GM23248 (cell line): ENCODE data around the gene LDB2. TPM values are rescaled to one million over a fixed set of nuclear protein-coding genes. Genes with fewer than 3 reads are reported as not detected.

Experiments
- DNase-seq: peaks from one replicate; pipeline ENCODE4 v3.0.0-alpha.2; 2015
- H2AFZ ChIP-seq: fragments of 200-600 bp; sonication (generic); 2 replicates; pipeline ENCODE4 v1.6.1; 2016; ENCODE audit warnings: antibody characterized with exemption
- H3F3A ChIP-seq: fragments of 200-600 bp; sonication (generic); 2 replicates; pipeline ENCODE4 v1.6.1; 2016; ENCODE audit warnings: mild to moderate bottlenecking, antibody characterized with exemption, mixed run types; ENCODE audit not compliant: insufficient read depth
- H3K27ac ChIP-seq: fragments of 200-600 bp; sonication (generic); 2 replicates; pipeline ENCODE4 v1.5.1; 2016; ENCODE audit warnings: mild to moderate bottlenecking
- H3K27me3 ChIP-seq: fragments of 200-600 bp; sonication (generic); replicated peaks from 2 replicates; pipeline ENCODE4 v1.6.1; 2016; ENCODE audit warnings: mild to moderate bottlenecking; ENCODE audit not compliant: insufficient read depth
- H3K36me3 ChIP-seq: fragments of 200-600 bp; sonication (generic); 2 replicates; pipeline ENCODE4 v1.6.1; 2016; ENCODE audit warnings: low read depth, mild to moderate bottlenecking
- H3K4me1 ChIP-seq: fragments of 200-600 bp; sonication (generic); 2 replicates; pipeline ENCODE4 v1.6.1; 2016; ENCODE audit warnings: mild to moderate bottlenecking; ENCODE audit not compliant: insufficient read depth
- H3K4me2 ChIP-seq: fragments of 200-600 bp; sonication (generic); one replicate; pipeline ENCODE4 v1.6.1; 2016; ENCODE audit warnings: mild to moderate bottlenecking; ENCODE audit not compliant: unreplicated experiment
- H3K4me3 ChIP-seq: fragments of 200-600 bp; sonication (generic); 2 replicates; pipeline ENCODE4 v1.5.1; 2016; ENCODE audit warnings: mild to moderate bottlenecking
- H3K79me2 ChIP-seq: fragments of 200-600 bp; sonication (generic); 2 replicates; pipeline ENCODE4 v1.6.1; 2016; ENCODE audit warnings: mild to moderate bottlenecking; ENCODE audit not compliant: insufficient read depth
- H3K9ac ChIP-seq: fragments of 200-600 bp; sonication (generic); 2 replicates; pipeline ENCODE4 v1.6.1; 2016; ENCODE audit warnings: mild to moderate bottlenecking
- H3K9me2 ChIP-seq: fragments of 200-600 bp; sonication (generic); 2 replicates; pipeline ENCODE4 v1.6.1; 2016; ENCODE audit warnings: mixed run types, mild to moderate bottlenecking, moderate library complexity; ENCODE audit not compliant: insufficient read depth
- H3K9me3 ChIP-seq: fragments of 200-600 bp; sonication (generic); one replicate; pipeline ENCODE4 v1.6.1; 2017; ENCODE audit warnings: low read depth
- H4K20me1 ChIP-seq: fragments of 200-600 bp; sonication (generic); 2 replicates; pipeline ENCODE4 v1.6.0; 2016; ENCODE audit not compliant: insufficient read depth
- EZH2 ChIP-seq: fragments of 200-600 bp; sonication (generic); IDR thresholded peaks from 2 replicates; pipeline ENCODE4 v1.6.1; 2018; ENCODE audit warnings: antibody characterized with exemption, mild to moderate bottlenecking; ENCODE audit not compliant: insufficient read depth, poor library complexity, severe bottlenecking
- EZH2phosphoT487 ChIP-seq: fragments of 200-600 bp; sonication (generic); IDR thresholded peaks from 2 replicates; pipeline ENCODE4 v1.6.1; 2018; ENCODE audit warnings: antibody characterized with exemption, moderate library complexity, mild to moderate bottlenecking, low read depth; ENCODE audit not compliant: insufficient read depth
- WGBS, 2 experiments: methylation state at CpG; one replicate each; pipeline ENCODE4 v1.1.6; 2015 to 2017; ENCODE audit warnings: low lambda C conversion rate in 2 of 2, low coverage in 1 of 2; ENCODE audit errors: missing lambda C conversion rate in 2 of 2; 5-methylcytosine and 5-hydroxymethylcytosine counted together
- in situ Hi-C: fragments of 300-500 bp; cut with MboI; formaldehyde crosslinking; loops from 2 replicates; pipeline ENCODE4 v1.15.0; 2020
- polyA plus RNA-seq: library from polyadenylated mRNA; unstranded; fragments of >200 nt; fragmentation: Nextera tagmentation; extraction: Ambion mirVana; gene quantifications from 2 replicates; pipeline ENCODE4 v1.2.1, GENCODE V29; 2016
- total RNA-seq: library from RNA; depleted of rRNA; stranded (reverse); fragments of >200 nt; shearing (Covaris generic); gene quantifications from 2 replicates; pipeline ENCODE4 v1.2.3, GENCODE V29; 2014

LDB2 gene
- total and polyA plus RNA-seq, 2 experiments from 2014 or later = 52.8 to 76.6 TPM

- Histone ChIP-seq H3K27ac (0 out of 2 replicates have a peak overlapping the region, but pooled peaks have one; percentile 1), H3K9me2 (no peaks in the 10 kb centered on the region), H3K9me3 (no peaks in the 10 kb centered on the region), H3K4me2 (no peak overlapping the region), H3K4me1 (peaks cover 14% of the 10 kb centered on the region), H3K79me2 (peaks cover 18% of the 10 kb centered on the region), H3F3A (peaks cover 18% of the 10 kb centered on the region; the same call in 1 of the 2 replicates), H3K9ac (no peak overlapping the region), H4K20me1 (no peaks in the 10 kb centered on the region), H2AFZ (no peak overlapping the region), H3K4me3 (no peak overlapping the region), H3K27me3 (no peaks in the 10 kb centered on the region), H3K36me3 (0 out of 2 replicates have a peak, but pooled peaks cover 9% of the 10 kb centered on the region)
- no peak for TF ChIP-seq EZH2
- no peak for TF ChIP-seq EZH2phosphoT487
- DNase-seq = peak; percentile 60
- 64 to 73% methylated on average over 10 of the region's 10 CpGs for WGBS, 2 experiments
- in situ Hi-C loops = loop anchor here (25.0 kb wide), 1 partner anchor 492 kb away; no protein-coding TSS in a partner anchor
Measured at GRCh38 chr4:16779028-16779675, 119.3 kb downstream of the LDB2 start.

GRCh38 chr4:16777726-16778125 is 120.7 kb downstream of the LDB2 start:
- H3K4me1 ChIP-seq = peaks cover 15% of the 10 kb centered on the region

GRCh38 chr4:16775411-16776154 is 122.9 kb downstream of the LDB2 start:
- Histone ChIP-seq H3K27me3 (no peaks in the 10 kb centered on the region), H4K20me1 (no peaks in the 10 kb centered on the region), H3K36me3 (0 out of 2 replicates have a peak, but pooled peaks cover 9% of the 10 kb centered on the region), H2AFZ (no peak overlapping the region), H3K4me2 (no peak overlapping the region), H3K9me2 (no peaks in the 10 kb centered on the region), H3K9me3 (no peaks in the 10 kb centered on the region), H3K4me3 (no peak overlapping the region), H3K9ac (no peak overlapping the region), H3K4me1 (peaks cover 29% of the 10 kb centered on the region), H3F3A (peaks cover 33% of the 10 kb centered on the region; the same call in 1 of the 2 replicates), H3K79me2 (no peaks in the 10 kb centered on the region), H3K27ac (no peak overlapping the region)
- WGBS, 2 experiments = 92 to 94% methylated on average over 5 of the region's 5 CpGs
- TF ChIP-seq EZH2phosphoT487 (no peak), EZH2 (no peak)
- in situ Hi-C loops = loop anchor here (25.0 kb wide), 1 partner anchor 488 kb away; no protein-coding TSS in a partner anchor
- no peak for DNase-seq

More at GRCh38 chr4:16777726-16778125, 120.7 kb downstream of the LDB2 start:
- H3K79me2 ChIP-seq = peaks cover 4% of the 10 kb centered on the region
- H3K9me2 ChIP-seq = no peaks in the 10 kb centered on the region
- DNase-seq = no peak
- in situ Hi-C loops = loop anchor here (25.0 kb wide), 1 partner anchor 490 kb away; no protein-coding TSS in a partner anchor
- no peak overlapping the region for H3K27ac ChIP-seq
- no peaks in the 10 kb centered on the region for H4K20me1 ChIP-seq
- no peak overlapping the region for H3K4me2 ChIP-seq
- TF ChIP-seq EZH2 = no peak
- no peak for TF ChIP-seq EZH2phosphoT487
- H3K27me3 ChIP-seq = no peaks in the 10 kb centered on the region
- no peaks in the 10 kb centered on the region for H3K9me3 ChIP-seq
- H3K9ac ChIP-seq = no peak overlapping the region
- H3K36me3 ChIP-seq = 0 out of 2 replicates have a peak, but pooled peaks cover 9% of the 10 kb centered on the region
- no peak overlapping the region for H3K4me3 ChIP-seq
- H3F3A ChIP-seq = peaks cover 18% of the 10 kb centered on the region; the same call in 1 of the 2 replicates
- H2AFZ ChIP-seq = no peak overlapping the region
- 78 to 80% methylated on average over 3 of the region's 3 CpGs for WGBS, 2 experiments

- peak; percentile 40 for DNase-seq
- WGBS, 2 experiments = 51 to 52% methylated on average over 2 of the region's 2 CpGs
Measured at GRCh38 chr4:16772366-16772850, 126.0 kb downstream of the LDB2 start.

More at GRCh38 chr4:16772366-16772850, 126.0 kb downstream of the LDB2 start:
- peak overlapping the region; percentile 20 for H3K27ac ChIP-seq
- in situ Hi-C loops = no loop called here
- no peak overlapping the region for H2AFZ ChIP-seq
- H3K9ac ChIP-seq = no peak overlapping the region
- no peaks in the 10 kb centered on the region for H3K9me3 ChIP-seq
- peaks cover 16% of the 10 kb centered on the region; the same call in 1 of the 2 replicates for H3K79me2 ChIP-seq
- no peak overlapping the region for H3K4me3 ChIP-seq
- peaks cover 24% of the 10 kb centered on the region for H3K4me1 ChIP-seq
- H4K20me1 ChIP-seq = no peaks in the 10 kb centered on the region
- TF ChIP-seq EZH2phosphoT487 = no peak
- TF ChIP-seq EZH2 = no peak
- no peaks in the 10 kb centered on the region for H3K9me2 ChIP-seq
- H3K4me2 ChIP-seq = peak overlapping the region; percentile 26
- no peaks in the 10 kb centered on the region for H3K27me3 ChIP-seq
- H3F3A ChIP-seq = peaks cover 15% of the 10 kb centered on the region; the same call in 1 of the 2 replicates
- 0 out of 2 replicates have a peak, but pooled peaks cover 8% of the 10 kb centered on the region for H3K36me3 ChIP-seq
